Bronchial epithelial cell (primary cell): ENCODE measurements around the gene GRK4. TPM values are rescaled to one million over a fixed set of nuclear protein-coding genes. Genes with fewer than 3 reads are reported as not detected.
A peak's percentile ranks its signal among the peaks of the same experiment; 100 is the strongest.

Experiments used
- DNase-seq: peaks from one replicate; pipeline ENCODE4 v3.0.0-alpha.2; 2010; ENCODE audit warnings: low read depth
- FAIRE-seq: peaks from 2 replicates; lab custom pipeline; 2011; peaks lifted over from hg19 to GRCh38; lab: Jason Lieb, UNC
- H3K27me3 ChIP-seq: 2 replicates; pipeline ENCODE4 v1.5.1; 2011; ENCODE audit warnings: low read length; ENCODE audit not compliant: control insufficient read depth, insufficient read depth
- H3K36me3 ChIP-seq: 2 replicates; pipeline ENCODE4 v1.5.1; 2011; ENCODE audit warnings: low read length; ENCODE audit not compliant: control insufficient read depth, insufficient read depth
- H3K4me3 ChIP-seq: 2 replicates; pipeline ENCODE4 v1.5.1; 2011; ENCODE audit warnings: mild to moderate bottlenecking, low read depth, low read length, control low read depth
- CTCF ChIP-seq: IDR thresholded peaks from 2 replicates; pipeline ENCODE4 v1.5.1; 2011; ENCODE audit warnings: mild to moderate bottlenecking, moderate library complexity, low read length, control low read depth, inconsistent platforms; ENCODE audit not compliant: insufficient read depth, severe bottlenecking
- total RNA-seq: library from RNA; depleted of rRNA; stranded (reverse); fragments of >200 nt; gene quantifications from 2 replicates; pipeline ENCODE4 v1.2.1, GENCODE V29; 2014

Gene GRK4
- total RNA-seq, 1 donor from 2014 or later = 3.7 TPM

GRCh38 chr4:2964706-2965258 lies 1.4 kb downstream of the GRK4 start:
- no peak for TF ChIP-seq CTCF

GRCh38 chr4:2965262-2965661 lies 1.9 kb downstream of the GRK4 start:
- no peak for DNase-seq
- TF ChIP-seq CTCF = no peak
- Histone ChIP-seq H3K36me3 (no peaks in the 10 kb centered on the region), H3K27me3 (no peaks in the 10 kb centered on the region), H3K4me3 (no peak overlapping the region)
- FAIRE-seq = no peak

More at GRCh38 chr4:2964706-2965258, 1.4 kb downstream of the GRK4 start:
- FAIRE-seq (no peak), DNase-seq (no peak)
- no peaks in the 10 kb centered on the region for H3K27me3 ChIP-seq
- H3K4me3 ChIP-seq = no peak overlapping the region
- H3K36me3 ChIP-seq = no peaks in the 10 kb centered on the region

- Histone ChIP-seq H3K36me3 (no peaks in the 10 kb centered on the region), H3K4me3 (no peak overlapping the region), H3K27me3 (no peaks in the 10 kb centered on the region)
- no peak for TF ChIP-seq CTCF
- no peak for FAIRE-seq
- DNase-seq = no peak
Observed at GRCh38 chr4:2968381-2968780, 5.0 kb downstream of the GRK4 start.

- DNase-seq (no peak), FAIRE-seq (no peak)
- Histone ChIP-seq H3K36me3 (no peaks in the 10 kb centered on the region), H3K27me3 (no peaks in the 10 kb centered on the region), H3K4me3 (no peak overlapping the region)
- no peak for TF ChIP-seq CTCF
Observed at GRCh38 chr4:2971275-2971674, 7.9 kb downstream of the GRK4 start.

- FAIRE-seq (no peak), DNase-seq (peak; percentile 60)
- TF ChIP-seq CTCF = no peak
Observed at GRCh38 chr4:2977211-2978088, 14.1 kb downstream of the GRK4 start.

More at GRCh38 chr4:2977211-2978088, 14.1 kb downstream of the GRK4 start:
- H3K27me3 ChIP-seq = peaks cover 2% of the 10 kb centered on the region
- H3K4me3 ChIP-seq = no peak overlapping the region
- no peaks in the 10 kb centered on the region for H3K36me3 ChIP-seq
